Activated naive CD4-positive, alpha-beta T cell treated with anti-CD3 and anti-CD28 coated beads, Interleukin-2, amount 50 U/mL, for 72 hours (primary cell): Measurements from ENCODE around the gene POLR3H. TPM values are rescaled to one million over a fixed set of nuclear protein-coding genes. Genes with fewer than 3 reads are reported as not detected.
"Not testable (repeated sequence)": the region's sequence is repeated elsewhere in the genome, so short reads cannot be mapped to it uniquely, and the experiment has no call there.

Source experiments
- ATAC-seq, 2 donors: fragments of 150-1000 bp; cut with Tn5 transposase; 2 replicates each; pipeline ENCODE4 v1.10.0; 2021; ENCODE audit warnings: mild to moderate bottlenecking in 2 of 2, moderate library complexity in 2 of 2
- DNase-seq, 2 donors: peaks; one replicate each; pipeline ENCODE4 v3.0.0; 2021 to 2022; ENCODE audit warnings: low spot score in 2 of 2
- H3K27ac Mint-ChIP-seq, 2 donors: one replicate each; pipeline ENCODE4 v1.8.0; 2022; ENCODE audit warnings: mild to moderate bottlenecking in 2 of 2, mixed read lengths in 2 of 2
- H3K36me3 Mint-ChIP-seq, 2 donors: one replicate each; pipeline ENCODE4 v1.8.0; 2022; ENCODE audit warnings: mixed read lengths in 2 of 2
- H3K9me3 Mint-ChIP-seq, 2 donors: one replicate each; pipeline ENCODE4 v1.8.0; 2022; ENCODE audit warnings: mixed read lengths in 2 of 2
- total RNA-seq, 2 donors: library from RNA; stranded (reverse); gene quantifications; one replicate each; pipeline ENCODE4 v1.2.3, GENCODE V29; 2022

Gene POLR3H
- total RNA-seq, 2 donors from 2014 or later = 11.2 to 32.7 TPM

GRCh38 chr22:41571786-41572185 is 27.5 kb upstream of the POLR3H start:
- ATAC-seq = no peak
- Mint-ChIP-seq H3K27ac (peak overlapping the region in 1 of 2 donors; percentile 33), H3K9me3 (no peaks in the 10 kb centered on the region), H3K36me3 (no peaks in the 10 kb centered on the region)
- DNase-seq = no peak

- Mint-ChIP-seq H3K36me3 (no peaks in the 10 kb centered on the region), H3K9me3 (no peaks in the 10 kb centered on the region), H3K27ac (no peak overlapping the region)
- DNase-seq (no peak), ATAC-seq (no peak)
Measured at GRCh38 chr22:41570221-41570620, 26.0 kb upstream of the POLR3H start.

GRCh38 chr22:41568811-41569210 is 24.5 kb upstream of the POLR3H start:
- H3K36me3 Mint-ChIP-seq = no peaks in the 10 kb centered on the region

DNA sequence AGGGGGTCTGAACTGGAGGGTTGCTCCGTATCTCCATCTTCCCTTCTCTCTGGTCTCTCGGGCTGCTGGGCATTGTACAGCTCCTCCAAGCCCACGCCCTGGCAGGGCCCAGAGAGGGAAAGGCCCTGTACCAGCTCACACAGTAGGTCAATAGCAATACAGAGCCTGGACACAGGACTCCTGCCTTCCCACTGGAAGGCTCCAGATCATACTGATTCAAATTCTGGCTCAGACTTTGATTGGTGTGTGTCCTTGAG is 23.2 kb upstream of the POLR3H start:
- H3K27ac Mint-ChIP-seq = no peak overlapping the region
- no peak for ATAC-seq
- H3K36me3 Mint-ChIP-seq = no peaks in the 10 kb centered on the region
- H3K9me3 Mint-ChIP-seq = no peaks in the 10 kb centered on the region
- no peak for DNase-seq

More at GRCh38 chr22:41568811-41569210, 24.5 kb upstream of the POLR3H start:
- no peak for ATAC-seq
- DNase-seq = no peak
- Mint-ChIP-seq H3K9me3 (no peaks in the 10 kb centered on the region), H3K27ac (no peak overlapping the region)

- DNase-seq (no peak), ATAC-seq (peak; percentile 89 to 91)
- Mint-ChIP-seq H3K36me3 (no peaks in the 10 kb centered on the region), H3K9me3 (no peaks in the 10 kb centered on the region), H3K27ac (peak overlapping the region in 1 of 2 donors; percentile 48)
Measured at GRCh38 chr22:41565403-41566054, 21.3 kb upstream of the POLR3H start.

- no peaks in the 10 kb centered on the region for H3K36me3 Mint-ChIP-seq
- DNase-seq (no peak), ATAC-seq (no peak)
- no peaks in the 10 kb centered on the region for H3K9me3 Mint-ChIP-seq
- peak overlapping the region in 1 of 2 donors; percentile 48 for H3K27ac Mint-ChIP-seq
Measured at GRCh38 chr22:41564563-41564962, 20.3 kb upstream of the POLR3H start.

DNA sequence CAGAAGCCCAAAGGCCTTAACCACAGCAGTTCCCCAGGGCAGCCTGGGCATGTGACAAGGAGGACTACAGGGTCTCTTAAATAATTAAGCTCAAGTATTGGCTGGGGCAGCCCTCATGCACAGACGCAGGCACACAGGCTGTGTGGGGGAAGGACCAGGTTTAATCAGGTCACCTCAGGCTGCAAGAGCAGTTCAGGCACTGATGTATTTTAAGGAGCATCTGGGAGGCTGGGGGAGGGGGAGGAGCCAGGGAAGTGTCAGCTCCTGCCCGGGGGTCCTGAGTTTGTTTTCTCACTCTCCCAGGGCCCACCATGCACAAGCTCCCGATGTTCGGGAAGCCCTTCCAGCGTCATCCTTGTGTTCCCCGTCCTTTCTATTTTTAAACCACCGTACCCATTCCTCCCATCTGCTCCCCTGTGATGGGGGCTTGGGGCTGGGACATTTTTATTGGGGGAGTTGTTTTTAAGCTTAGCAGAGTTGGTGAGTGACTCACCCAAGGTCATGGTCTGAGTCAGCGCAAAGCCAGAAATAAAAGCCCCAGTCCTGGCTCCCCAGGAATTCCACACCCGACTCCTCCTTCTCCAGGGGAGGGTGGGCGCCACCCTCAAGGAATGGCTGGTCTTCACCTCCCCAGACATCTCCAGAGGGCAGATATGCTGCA is 18.9 kb upstream of the POLR3H start:
- DNase-seq = no peak
- Mint-ChIP-seq H3K36me3 (no peaks in the 10 kb centered on the region), H3K9me3 (no peaks in the 10 kb centered on the region), H3K27ac (no peak overlapping the region)
- no peak for ATAC-seq

GRCh38 chr22:41562461-41562860 is 18.2 kb upstream of the POLR3H start:
- H3K36me3 Mint-ChIP-seq = no peaks in the 10 kb centered on the region
- DNase-seq (no peak), ATAC-seq (no peak)
- H3K27ac Mint-ChIP-seq = no peak overlapping the region
- H3K9me3 Mint-ChIP-seq = no peaks in the 10 kb centered on the region

- Mint-ChIP-seq H3K9me3 (no peaks in the 10 kb centered on the region), H3K36me3 (no peaks in the 10 kb centered on the region), H3K27ac (no peak overlapping the region)
- ATAC-seq (no peak), DNase-seq (no peak)
Measured at GRCh38 chr22:41561788-41562187, 17.5 kb upstream of the POLR3H start.

DNA sequence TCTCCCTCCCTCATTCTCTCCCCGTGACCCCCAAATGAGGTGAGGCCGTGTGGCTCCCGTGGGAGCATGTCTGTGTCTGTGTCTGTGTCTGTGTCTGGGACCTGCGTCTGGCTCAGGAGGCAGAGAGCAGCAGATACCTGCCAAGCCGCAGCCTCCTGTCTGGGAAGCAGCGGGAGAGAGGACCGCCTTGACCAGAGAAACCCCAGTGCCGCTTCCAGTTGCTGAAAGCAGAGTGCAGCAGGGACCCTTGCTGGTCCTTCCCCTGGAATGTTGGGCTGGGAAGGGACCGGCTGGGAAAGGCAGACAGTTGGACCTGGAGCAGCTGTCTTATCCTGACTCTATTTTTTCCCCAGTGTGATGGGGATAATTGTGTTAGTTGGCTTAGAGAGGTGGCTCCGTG is 17.1 kb upstream of the POLR3H start:
- H3K27ac Mint-ChIP-seq = no peak overlapping the region
- H3K36me3 Mint-ChIP-seq = no peaks in the 10 kb centered on the region
- ATAC-seq = no peak
- no peaks in the 10 kb centered on the region for H3K9me3 Mint-ChIP-seq
- no peak for DNase-seq

DNA sequence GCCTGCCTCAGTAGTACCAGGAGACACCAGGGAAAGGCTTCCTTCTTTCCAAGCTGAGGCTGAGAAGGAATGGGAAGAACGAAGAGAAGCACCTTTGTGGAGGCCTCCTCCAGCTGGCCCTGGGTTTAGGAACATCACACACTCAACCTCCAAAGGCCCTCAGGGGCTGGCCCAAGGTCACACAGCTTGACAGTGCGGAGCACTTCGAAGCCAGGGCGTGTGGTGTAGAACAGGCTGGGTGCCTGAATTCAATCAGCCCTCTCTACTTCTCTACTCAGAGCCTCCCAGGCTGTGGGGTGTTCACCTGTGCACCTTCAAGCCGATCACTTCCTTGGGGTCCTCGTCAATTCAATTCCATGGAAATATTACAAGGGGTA is 15.8 kb upstream of the POLR3H start:
- Mint-ChIP-seq H3K27ac (no peak overlapping the region), H3K36me3 (no peaks in the 10 kb centered on the region), H3K9me3 (no peaks in the 10 kb centered on the region)
- ATAC-seq = no peak
- DNase-seq = no peak

GRCh38 chr22:41558241-41558630 is 14.0 kb upstream of the POLR3H start:
- ATAC-seq, H3K27ac Mint-ChIP-seq, H3K9me3 Mint-ChIP-seq: not testable (repeated sequence)

GRCh38 chr22:41557401-41558240 is 13.4 kb upstream of the POLR3H start:
- Mint-ChIP-seq H3K27ac (peak overlapping the region in 1 of 2 donors; percentile 44), H3K9me3 (no peaks in the 10 kb centered on the region), H3K36me3 (no peaks in the 10 kb centered on the region)
- DNase-seq (no peak), ATAC-seq (peak; percentile 60 to 78)

More at GRCh38 chr22:41558241-41558630, 14.0 kb upstream of the POLR3H start:
- not testable (repeated sequence) for H3K36me3 Mint-ChIP-seq, DNase-seq

DNA sequence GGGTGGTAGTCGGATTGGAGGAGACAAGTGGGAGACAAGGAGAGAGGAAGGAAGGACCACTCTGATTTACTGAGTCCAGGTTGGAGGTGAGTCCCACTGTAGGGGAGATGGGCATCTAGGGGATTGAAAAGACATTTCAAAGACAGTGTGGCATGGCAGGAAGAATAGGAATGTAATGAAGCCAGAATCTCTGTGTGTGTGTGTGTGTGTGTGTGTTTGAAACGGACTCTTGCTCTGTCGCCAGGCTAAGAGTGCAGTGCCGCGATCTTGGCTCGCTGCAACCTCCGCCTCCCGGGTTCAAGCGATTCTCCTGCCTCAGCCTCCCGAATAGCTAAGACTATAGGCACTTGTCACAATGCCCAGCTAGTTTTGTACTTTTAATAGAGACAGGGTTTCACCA is 12.3 kb upstream of the POLR3H start:
- Mint-ChIP-seq H3K27ac (no peak overlapping the region), H3K9me3 (no peaks in the 10 kb centered on the region), H3K36me3 (no peaks in the 10 kb centered on the region)
- ATAC-seq = no peak
- no peak for DNase-seq

- Mint-ChIP-seq H3K9me3 (no peaks in the 10 kb centered on the region), H3K27ac (no peak overlapping the region), H3K36me3 (no peaks in the 10 kb centered on the region)
- ATAC-seq (no peak), DNase-seq (no peak)
Measured at GRCh38 chr22:41555325-41555982, 11.2 kb upstream of the POLR3H start.

GRCh38 chr22:41551877-41552582 is 7.8 kb upstream of the POLR3H start:
- ATAC-seq (no peak), DNase-seq (no peak)
- Mint-ChIP-seq H3K36me3 (no peaks in the 10 kb centered on the region), H3K9me3 (no peaks in the 10 kb centered on the region), H3K27ac (no peak overlapping the region)
